ENCODE results near the gene RNU5D-1.
"Not testable (repeated sequence)": the region's sequence is repeated elsewhere in the genome, so short reads cannot be mapped to it uniquely, and the experiment has no call there.

RNU5D-1 gene

DNA sequence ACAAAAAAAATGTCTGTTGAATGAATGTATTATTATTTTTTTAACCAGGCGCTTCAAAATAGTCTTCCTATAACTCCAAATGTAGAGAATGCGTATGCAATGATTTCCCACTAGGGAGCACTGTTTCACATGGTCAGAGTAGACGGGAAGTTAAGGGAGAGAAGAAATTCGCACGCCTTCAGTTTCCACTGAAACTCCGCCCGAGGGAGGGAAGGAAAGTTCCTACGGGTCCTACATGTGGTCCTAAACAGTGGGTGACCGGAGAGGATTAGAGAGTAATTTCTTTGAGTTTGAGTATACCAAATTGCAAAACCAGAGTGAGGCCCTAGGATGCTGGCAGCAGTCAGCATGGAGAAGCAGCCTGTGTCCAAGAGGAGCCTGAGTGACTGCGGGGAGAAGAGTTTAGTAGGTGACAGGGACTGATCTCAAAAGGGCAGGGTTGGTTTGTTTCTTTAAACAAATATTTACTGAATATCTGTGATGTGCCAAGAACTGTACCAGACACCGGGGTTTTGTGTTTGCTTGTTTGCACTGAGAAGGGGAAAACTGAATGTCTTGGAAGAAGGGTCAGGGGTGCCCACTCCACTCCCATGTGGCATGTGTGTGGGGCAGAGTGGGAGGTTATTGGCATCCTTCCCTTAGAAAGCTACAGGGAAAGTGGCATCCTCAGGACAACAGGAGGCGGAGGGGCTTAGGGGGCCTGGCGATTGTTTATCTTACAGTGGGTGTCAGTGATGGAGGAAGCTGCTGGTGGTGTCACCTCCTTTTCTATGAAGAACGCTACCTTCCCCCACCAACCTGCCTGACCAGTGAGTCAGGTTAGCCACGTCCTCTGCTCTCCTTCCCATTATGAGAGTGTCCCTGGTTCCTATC is 22.8 kb downstream of the RNU5D-1 start:
- Histone ChIP-seq H3K4me3 (ENCODE audit: low read length) (no peak overlapping the region), H3K9ac (ENCODE audit: low read length) (peak overlapping the region; percentile 47)

DNA sequence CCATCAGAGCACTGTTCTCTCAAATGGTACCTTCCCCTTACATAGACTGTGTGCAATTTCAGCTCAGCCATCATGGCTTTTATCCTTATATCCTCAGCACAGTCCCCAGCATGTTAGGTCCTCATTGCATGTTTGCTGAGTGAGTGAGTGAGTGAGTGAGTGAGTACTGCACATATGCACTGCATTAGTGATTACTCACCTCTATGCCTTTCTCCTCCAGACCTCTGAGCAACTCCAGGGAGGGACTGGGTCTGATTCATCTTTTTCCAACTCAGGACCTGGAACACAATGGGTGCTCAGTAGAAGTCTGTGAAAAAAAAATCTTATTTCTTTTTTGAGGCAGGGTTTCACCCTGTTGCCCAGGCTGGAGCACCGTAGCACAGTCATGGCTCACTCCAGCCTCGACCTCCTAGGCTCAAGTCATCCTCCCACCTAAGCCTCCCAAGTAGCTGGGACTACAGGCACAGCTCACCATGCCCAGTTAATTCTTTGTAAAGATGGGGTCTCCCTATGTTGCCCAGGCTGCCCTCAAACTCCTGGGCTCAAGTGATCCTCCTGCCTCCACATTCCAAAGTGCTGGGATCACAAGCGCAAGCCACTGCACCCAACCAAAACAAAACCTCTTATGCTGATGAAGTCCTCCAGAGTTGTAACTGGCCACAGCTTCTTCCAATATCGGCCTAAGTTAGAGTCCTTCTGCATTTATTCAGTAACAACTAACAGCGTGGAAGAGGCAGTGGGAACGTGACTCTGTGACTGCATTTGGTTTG is 23.7 kb downstream of the RNU5D-1 start:
- Histone ChIP-seq H3K27me3 (ENCODE audit: control insufficient read depth, insufficient read depth, low read length) (peaks cover 7% of the 10 kb centered on the region), H3K9ac (ENCODE audit: low read length) (no peak overlapping the region), H3K9me3 (ENCODE audit: control insufficient read depth, low read length) (no peaks in the 10 kb centered on the region), H3K36me3 (ENCODE audit: control insufficient read depth, insufficient read depth, low read length) (no peaks in the 10 kb centered on the region), H3K4me3 (ENCODE audit: low read length) (no peak overlapping the region), H3K4me1 (ENCODE audit: control insufficient read depth, insufficient read depth, low read length) (peaks cover 7% of the 10 kb centered on the region)

More for the DNA sequence above, 22.8 kb downstream of the RNU5D-1 start:
- no peaks in the 10 kb centered on the region for H3K36me3 ChIP-seq (ENCODE audit: control insufficient read depth, insufficient read depth, low read length)
- H3K4me1 ChIP-seq (ENCODE audit: control insufficient read depth, insufficient read depth, low read length): peaks cover 7% of the 10 kb centered on the region
- no peaks in the 10 kb centered on the region for H3K9me3 ChIP-seq (ENCODE audit: control insufficient read depth, low read length)
- H3K27me3 ChIP-seq (ENCODE audit: control insufficient read depth, insufficient read depth, low read length): peaks cover 7% of the 10 kb centered on the region

DNA sequence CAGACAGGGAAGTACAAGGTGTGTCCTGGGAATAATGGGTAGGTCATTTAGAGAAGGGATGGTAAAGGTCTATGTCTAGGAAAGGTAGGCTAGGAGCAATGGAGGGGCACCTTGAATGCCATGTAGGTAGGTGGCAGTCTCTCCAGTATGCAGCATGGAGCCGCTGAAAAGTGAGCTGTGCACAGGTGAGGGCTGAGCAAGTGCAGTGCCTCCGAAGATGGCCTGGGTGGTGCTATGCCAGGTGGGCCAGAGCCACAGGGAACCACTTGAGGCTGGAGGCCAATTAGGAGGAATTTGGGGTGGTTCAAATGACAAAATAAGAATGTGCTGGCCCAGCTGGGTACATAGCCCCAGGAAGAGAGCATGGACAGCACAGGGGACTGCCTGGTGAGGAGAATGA is 25.0 kb downstream of the RNU5D-1 start:
- no peak overlapping the region for H3K4me3 ChIP-seq (ENCODE audit: low read length)
- no peaks in the 10 kb centered on the region for H3K9me3 ChIP-seq (ENCODE audit: control insufficient read depth, low read length)
- no peaks in the 10 kb centered on the region for H3K36me3 ChIP-seq (ENCODE audit: control insufficient read depth, insufficient read depth, low read length)
- H3K9ac ChIP-seq (ENCODE audit: low read length): no peak overlapping the region
- peaks cover 7% of the 10 kb centered on the region for H3K27me3 ChIP-seq (ENCODE audit: control insufficient read depth, insufficient read depth, low read length)
- peaks cover 7% of the 10 kb centered on the region for H3K4me1 ChIP-seq (ENCODE audit: control insufficient read depth, insufficient read depth, low read length)

- peaks cover 7% of the 10 kb centered on the region for H3K4me1 ChIP-seq (ENCODE audit: control insufficient read depth, insufficient read depth, low read length)
- peaks cover 7% of the 10 kb centered on the region for H3K27me3 ChIP-seq (ENCODE audit: control insufficient read depth, insufficient read depth, low read length)
- H3K36me3 ChIP-seq (ENCODE audit: control insufficient read depth, insufficient read depth, low read length): no peaks in the 10 kb centered on the region
- H3K4me3 ChIP-seq (ENCODE audit: low read length): no peak overlapping the region
- no peaks in the 10 kb centered on the region for H3K9me3 ChIP-seq (ENCODE audit: control insufficient read depth, low read length)
- no peak overlapping the region for H3K9ac ChIP-seq (ENCODE audit: low read length)
Observed at GRCh38 chr1:44705470-44705869, 25.5 kb downstream of the RNU5D-1 start.

DNA sequence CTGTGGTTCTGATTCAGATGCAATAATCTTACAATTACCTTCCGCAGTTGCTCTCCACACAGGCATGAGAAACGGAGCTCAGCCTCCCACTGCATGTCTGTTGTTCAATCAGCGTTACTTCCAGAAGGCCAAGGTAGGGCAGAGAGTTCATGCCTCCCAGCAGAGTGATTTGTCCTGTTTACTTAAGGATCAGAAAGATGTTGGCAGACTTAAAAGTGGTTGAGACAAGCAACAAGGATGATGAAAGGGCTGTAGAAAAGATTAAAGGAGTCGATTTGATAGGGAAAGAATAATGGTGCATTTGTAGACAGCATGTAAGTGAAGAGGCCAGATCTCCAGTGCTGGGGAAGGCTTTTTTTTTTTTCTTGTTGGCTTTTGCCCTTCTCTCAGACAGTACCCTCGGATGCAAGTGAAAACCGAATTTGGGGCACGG is 29.8 kb downstream of the RNU5D-1 start:
- Histone ChIP-seq H3K4me1 (ENCODE audit: control insufficient read depth, insufficient read depth, low read length) (no peaks in the 10 kb centered on the region), H3K9ac (ENCODE audit: low read length) (no peak overlapping the region), H3K27me3 (ENCODE audit: control insufficient read depth, insufficient read depth, low read length) (no peaks in the 10 kb centered on the region), H3K9me3 (ENCODE audit: control insufficient read depth, low read length) (no peaks in the 10 kb centered on the region), H3K36me3 (ENCODE audit: control insufficient read depth, insufficient read depth, low read length) (no peaks in the 10 kb centered on the region), H3K4me3 (ENCODE audit: low read length) (no peak overlapping the region)

DNA sequence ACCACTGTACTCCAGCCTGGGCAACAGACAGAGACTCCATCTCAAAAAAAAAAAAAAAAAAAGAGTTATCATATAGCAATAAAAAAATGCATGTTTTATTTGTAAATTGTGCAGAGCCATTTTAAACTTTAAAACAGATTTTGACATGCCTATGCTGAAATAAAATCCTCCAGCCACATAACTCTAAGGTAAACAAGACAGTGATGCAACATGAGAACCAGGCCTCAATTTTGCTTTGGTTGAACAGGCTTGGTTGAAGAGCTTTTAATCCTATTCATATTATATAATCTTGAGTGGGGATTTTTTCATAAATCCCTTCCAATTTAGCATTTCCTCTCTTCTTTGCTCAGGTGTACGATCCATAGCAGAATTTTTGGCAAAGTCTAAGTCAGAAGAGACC is 30.4 kb downstream of the RNU5D-1 start:
- Histone ChIP-seq H3K9me3 (ENCODE audit: control insufficient read depth, low read length) (no peaks in the 10 kb centered on the region), H3K9ac (ENCODE audit: low read length) (no peak overlapping the region), H3K27me3 (ENCODE audit: control insufficient read depth, insufficient read depth, low read length) (no peaks in the 10 kb centered on the region), H3K36me3 (ENCODE audit: control insufficient read depth, insufficient read depth, low read length) (no peaks in the 10 kb centered on the region), H3K4me3 (ENCODE audit: low read length) (no peak overlapping the region), H3K4me1 (ENCODE audit: control insufficient read depth, insufficient read depth, low read length) (no peaks in the 10 kb centered on the region)

DNA sequence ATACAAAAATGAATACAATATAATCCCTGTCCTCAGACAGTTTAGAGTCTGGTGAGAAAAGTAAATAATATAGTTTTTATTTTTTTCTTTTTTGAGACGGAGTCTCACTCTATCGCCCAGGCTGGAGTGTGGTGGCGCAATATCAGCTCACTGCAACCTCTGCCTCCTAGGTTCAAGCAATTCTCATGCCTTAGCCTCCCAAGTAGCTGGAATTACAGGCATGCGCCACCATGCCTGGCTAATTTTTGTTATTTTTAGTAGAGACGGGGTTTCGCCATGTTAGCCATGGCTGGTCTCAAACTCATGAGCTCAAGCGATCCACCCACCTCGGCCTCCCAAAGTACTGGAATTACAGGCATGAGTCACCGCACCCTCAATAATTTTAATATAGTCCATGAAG is 31.6 kb downstream of the RNU5D-1 start:
- not testable (repeated sequence) for H3K27me3 ChIP-seq (ENCODE audit: control insufficient read depth, insufficient read depth, low read length); H3K9me3 ChIP-seq (ENCODE audit: control insufficient read depth, low read length); H3K36me3 ChIP-seq (ENCODE audit: control insufficient read depth, insufficient read depth, low read length); H3K9ac ChIP-seq (ENCODE audit: low read length); H3K4me3 ChIP-seq (ENCODE audit: low read length); H3K4me1 ChIP-seq (ENCODE audit: control insufficient read depth, insufficient read depth, low read length)

DNA sequence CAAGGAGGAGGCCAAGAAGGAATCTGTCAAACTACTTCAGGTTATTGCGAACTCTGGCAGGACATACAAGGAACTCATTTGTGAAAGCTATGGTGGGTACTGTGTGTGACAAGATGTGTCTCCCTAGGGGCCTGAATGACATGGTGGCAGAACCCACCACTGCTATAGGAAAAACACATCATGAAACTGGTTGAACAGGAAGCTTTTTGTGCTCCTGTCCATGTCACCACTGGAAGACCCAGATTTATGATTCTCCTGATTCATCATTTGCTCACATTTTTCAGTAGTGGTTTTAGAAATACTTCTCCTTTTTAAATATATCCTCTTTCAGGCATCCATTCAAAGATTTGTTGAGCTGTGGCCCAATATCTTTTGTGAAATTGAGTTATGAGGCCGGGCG is 32.8 kb downstream of the RNU5D-1 start:
- H3K9ac ChIP-seq (ENCODE audit: low read length): no peak overlapping the region
- H3K9me3 ChIP-seq (ENCODE audit: control insufficient read depth, low read length): no peaks in the 10 kb centered on the region
- no peaks in the 10 kb centered on the region for H3K4me1 ChIP-seq (ENCODE audit: control insufficient read depth, insufficient read depth, low read length)
- H3K36me3 ChIP-seq (ENCODE audit: control insufficient read depth, insufficient read depth, low read length): no peaks in the 10 kb centered on the region
- no peak overlapping the region for H3K4me3 ChIP-seq (ENCODE audit: low read length)
- no peaks in the 10 kb centered on the region for H3K27me3 ChIP-seq (ENCODE audit: control insufficient read depth, insufficient read depth, low read length)

DNA sequence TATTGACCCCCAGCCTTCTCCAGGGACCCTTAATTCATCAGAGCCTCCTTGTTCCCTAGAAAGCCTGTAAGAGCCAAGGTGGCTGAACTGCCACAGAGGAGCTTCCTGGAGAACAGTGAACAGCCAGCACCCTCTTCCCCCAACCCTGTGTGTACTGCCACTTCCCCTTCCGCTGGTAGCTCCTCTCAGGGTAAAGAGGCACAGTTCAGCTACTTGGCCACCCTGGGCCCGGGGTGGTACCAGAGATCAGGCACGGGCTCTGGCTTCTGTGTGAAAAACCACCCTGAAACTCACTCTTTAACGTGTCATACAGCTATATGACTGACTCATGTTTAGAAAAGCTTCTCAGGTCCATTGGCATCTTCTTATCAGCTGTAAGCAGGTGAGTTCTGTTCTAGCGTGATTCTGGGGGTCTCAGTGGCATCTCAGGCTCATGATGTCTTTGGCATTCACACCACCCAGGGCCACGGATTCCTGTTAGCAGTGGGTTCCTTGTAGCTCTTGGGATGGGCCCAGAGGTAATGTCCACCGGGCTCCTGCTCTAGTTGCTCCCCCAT is 34.1 kb downstream of the RNU5D-1 start:
- no peak overlapping the region for H3K4me3 ChIP-seq (ENCODE audit: low read length)
- no peaks in the 10 kb centered on the region for H3K27me3 ChIP-seq (ENCODE audit: control insufficient read depth, insufficient read depth, low read length)
- no peak overlapping the region for H3K9ac ChIP-seq (ENCODE audit: low read length)
- H3K4me1 ChIP-seq (ENCODE audit: control insufficient read depth, insufficient read depth, low read length): no peaks in the 10 kb centered on the region
- no peaks in the 10 kb centered on the region for H3K9me3 ChIP-seq (ENCODE audit: control insufficient read depth, low read length)
- H3K36me3 ChIP-seq (ENCODE audit: control insufficient read depth, insufficient read depth, low read length): no peaks in the 10 kb centered on the region

DNA sequence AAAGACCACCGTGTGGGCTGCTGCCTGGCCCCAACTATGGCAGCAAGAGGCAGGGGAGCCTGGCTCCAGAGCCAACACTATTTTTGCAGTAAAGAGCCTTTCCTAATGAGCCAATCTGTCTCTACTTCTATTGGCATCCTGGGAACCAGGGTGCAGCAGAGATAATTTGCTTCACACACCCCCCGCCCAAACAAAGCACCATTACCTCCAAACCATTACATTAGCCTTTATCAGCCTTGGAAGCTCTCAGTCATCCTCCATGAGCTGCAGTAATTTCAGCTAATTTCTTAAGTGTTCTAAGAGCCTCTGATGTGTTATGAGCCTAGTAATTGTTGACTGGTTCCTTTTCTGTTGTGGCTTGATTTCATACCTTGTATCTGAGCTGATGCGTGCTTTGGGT is 34.9 kb downstream of the RNU5D-1 start:
- Histone ChIP-seq H3K9ac (ENCODE audit: low read length) (no peak overlapping the region), H3K4me3 (ENCODE audit: low read length) (no peak overlapping the region), H3K27me3 (ENCODE audit: control insufficient read depth, insufficient read depth, low read length) (no peaks in the 10 kb centered on the region), H3K36me3 (ENCODE audit: control insufficient read depth, insufficient read depth, low read length) (no peaks in the 10 kb centered on the region), H3K9me3 (ENCODE audit: control insufficient read depth, low read length) (no peaks in the 10 kb centered on the region), H3K4me1 (ENCODE audit: control insufficient read depth, insufficient read depth, low read length) (no peaks in the 10 kb centered on the region)

GRCh38 chr1:44695671-44696070 is 35.3 kb downstream of the RNU5D-1 start:
- no peaks in the 10 kb centered on the region for H3K9me3 ChIP-seq (ENCODE audit: control insufficient read depth, low read length)

DNA sequence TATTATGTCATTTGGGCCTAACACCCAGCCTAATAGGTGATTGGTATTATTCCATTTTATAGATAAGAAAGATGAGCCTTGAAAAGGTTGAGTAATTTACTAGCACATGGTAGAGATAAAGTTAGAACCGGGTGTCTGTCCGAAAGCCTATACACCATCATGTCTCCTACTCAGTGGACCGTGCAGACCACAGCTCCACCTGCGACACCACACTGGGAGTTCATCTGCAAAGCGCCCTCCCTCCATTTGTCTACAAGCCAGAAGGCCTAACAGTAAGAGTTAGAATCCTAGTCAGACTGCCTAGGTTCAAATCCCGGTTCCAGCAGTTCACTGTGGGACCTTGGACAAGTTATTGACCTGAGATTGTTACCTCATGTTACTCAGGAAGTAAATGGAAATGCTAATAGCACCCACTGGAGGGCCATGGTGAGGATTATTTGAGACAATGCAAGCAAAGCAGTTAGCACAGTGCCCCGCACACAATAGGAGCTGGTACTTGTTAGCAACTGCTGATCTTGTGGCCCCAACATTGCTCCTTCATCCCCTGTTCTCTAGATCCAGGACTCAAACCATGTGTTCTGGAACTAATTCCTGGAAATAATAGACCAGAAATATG is 36.0 kb downstream of the RNU5D-1 start:
- Histone ChIP-seq H3K36me3 (ENCODE audit: control insufficient read depth, insufficient read depth, low read length) (no peaks in the 10 kb centered on the region), H3K9ac (ENCODE audit: low read length) (no peak overlapping the region), H3K27me3 (ENCODE audit: control insufficient read depth, insufficient read depth, low read length) (no peaks in the 10 kb centered on the region), H3K9me3 (ENCODE audit: control insufficient read depth, low read length) (no peaks in the 10 kb centered on the region), H3K4me1 (ENCODE audit: control insufficient read depth, insufficient read depth, low read length) (no peaks in the 10 kb centered on the region), H3K4me3 (ENCODE audit: low read length) (no peak overlapping the region)

More at GRCh38 chr1:44695671-44696070, 35.3 kb downstream of the RNU5D-1 start:
- Histone ChIP-seq H3K4me1 (ENCODE audit: control insufficient read depth, insufficient read depth, low read length) (no peaks in the 10 kb centered on the region), H3K4me3 (ENCODE audit: low read length) (no peak overlapping the region), H3K36me3 (ENCODE audit: control insufficient read depth, insufficient read depth, low read length) (no peaks in the 10 kb centered on the region), H3K9ac (ENCODE audit: low read length) (no peak overlapping the region), H3K27me3 (ENCODE audit: control insufficient read depth, insufficient read depth, low read length) (no peaks in the 10 kb centered on the region)
